SK-N-SH (cell line): Measurements from ENCODE around the gene EMP2. TPM values are rescaled to one million over a fixed set of nuclear protein-coding genes. Genes with fewer than 3 reads are reported as not detected.

ENCODE experiments used
- CTCF ChIA-PET: fragments of 300-600, 350-600 bp; formaldehyde crosslinking; extraction: SDS; loops from one replicate; lab custom pipeline; 2021; lab: Yijun Ruan, JAX
- POLR2A ChIA-PET: fragments of 350-600 bp; sonication (Branson Sonifier 250); formaldehyde crosslinking; extraction: SDS; loops from one replicate; lab custom pipeline; 2020; ENCODE audit warnings: antibody characterized with exemption, inconsistent platforms; lab: Yijun Ruan, JAX
- DNase-seq: peaks from one replicate; pipeline ENCODE4 v3.0.0; 2012
- H2AFZ ChIP-seq: fragments of 200-600 bp; sonication (generic); 2 replicates; pipeline ENCODE4 v1.8.1; 2016; ENCODE audit warnings: antibody characterized with exemption, mild to moderate bottlenecking, low read depth
- H3F3A ChIP-seq: fragments of 200-600 bp; sonication (generic); replicated peaks from 2 replicates; pipeline ENCODE3; 2016; ENCODE audit warnings: antibody characterized with exemption, mild to moderate bottlenecking; ENCODE audit not compliant: insufficient read depth
- H3K27ac ChIP-seq, 2 experiments: fragments of 200-500 bp in 1 of 2; fragments of 200-600 bp in 1 of 2; sonication (Bioruptor generic) in 1 of 2; sonication (generic), shearing (Covaris generic) in 1 of 2; 2 replicates each; pipeline versions ENCODE4 v1.5.1 to v1.6.1; 2014 to 2016; ENCODE audit warnings: low read depth in 2 of 2, inconsistent platforms in 1 of 2, low read length in 1 of 2, mild to moderate bottlenecking in 1 of 2, mixed read lengths in 1 of 2
- H3K27me3 ChIP-seq: fragments of 200-600 bp; sonication (generic), shearing (Covaris generic); 2 replicates; pipeline ENCODE4 v1.6.1; 2016; ENCODE audit warnings: mixed run types; ENCODE audit not compliant: insufficient read depth
- H3K36me3 ChIP-seq, 2 experiments: fragments of 200-500 bp in 1 of 2; fragments of 200-600 bp in 1 of 2; sonication (Bioruptor generic) in 1 of 2; sonication (generic) in 1 of 2; replicated peaks in 1 of 2; 2 replicates each; pipeline versions ENCODE3 to v1.5.1; 2014 to 2016; ENCODE audit warnings: low read length in 1 of 2, mild to moderate bottlenecking in 1 of 2; ENCODE audit not compliant: insufficient read depth in 2 of 2, control insufficient read depth in 1 of 2
- H3K4me1 ChIP-seq, 2 experiments: fragments of 200-500 bp in 1 of 2; fragments of 200-600 bp in 1 of 2; sonication (Bioruptor generic) in 1 of 2; sonication (generic), shearing (Covaris generic) in 1 of 2; 2 replicates each; pipeline versions ENCODE4 v1.5.1 to v1.6.1; 2014 to 2016; ENCODE audit warnings: low read depth in 1 of 2, low read length in 1 of 2, mixed run types in 1 of 2; ENCODE audit not compliant: insufficient read depth in 2 of 2, control insufficient read depth in 1 of 2
- H3K4me2 ChIP-seq: fragments of 200-600 bp; sonication (generic), shearing (Covaris generic); 2 replicates; pipeline ENCODE4 v1.6.1; 2017; ENCODE audit warnings: mixed run types
- H3K4me3 ChIP-seq, 2 experiments: fragments of 200-500 bp in 1 of 2; fragments of 200-600 bp in 1 of 2; sonication (Bioruptor generic) in 1 of 2; sonication (generic), shearing (Covaris generic) in 1 of 2; 2 replicates each; pipeline versions ENCODE4 v1.5.1 to v1.8.1; 2014 to 2016; ENCODE audit warnings: low read depth in 2 of 2, inconsistent platforms in 1 of 2, low read length in 1 of 2, mild to moderate bottlenecking in 1 of 2, mixed read lengths in 1 of 2, moderate library complexity in 1 of 2
- H3K79me2 ChIP-seq: fragments of 200-600 bp; sonication (generic); 2 replicates; pipeline ENCODE4 v1.8.1; 2017; ENCODE audit warnings: mild to moderate bottlenecking; ENCODE audit not compliant: insufficient read depth
- H3K9ac ChIP-seq: fragments of 200-600 bp; sonication (generic); 2 replicates; pipeline ENCODE4 v1.6.1; 2017; ENCODE audit warnings: mixed run types
- H3K9me2 ChIP-seq: fragments of 200-600 bp; sonication (generic); 2 replicates; pipeline ENCODE4 v1.6.1; 2017; ENCODE audit warnings: mixed run types
- H3K9me3 ChIP-seq: fragments of 200-600 bp; sonication (generic); 2 replicates; pipeline ENCODE4 v1.6.1; 2017; ENCODE audit warnings: mixed run types, mild to moderate bottlenecking, moderate library complexity
- H4K20me1 ChIP-seq: fragments of 200-600 bp; sonication (generic); 2 replicates; pipeline ENCODE4 v1.6.1; 2017; ENCODE audit warnings: mild to moderate bottlenecking, mixed run types; ENCODE audit not compliant: insufficient read depth
- ELF1 ChIP-seq: IDR thresholded peaks from 2 replicates; pipeline ENCODE4 v1.4.0; 2012
- EP300 ChIP-seq, 2 experiments: IDR thresholded peaks; 2 replicates each; pipeline versions ENCODE4 v1.4.0 to v1.6.1; 2012; ENCODE audit warnings: borderline replicate concordance in 1 of 2, low read depth in 1 of 2, low read length in 1 of 2
- EZH2phosphoT487 ChIP-seq: fragments of 200-600 bp; sonication (generic); IDR thresholded peaks from 2 replicates; pipeline ENCODE4 v1.6.1; 2017; ENCODE audit warnings: low read depth, mixed run types, mild to moderate bottlenecking, antibody characterized with exemption, moderate library complexity, borderline replicate concordance
- FOXM1 ChIP-seq: IDR thresholded peaks from 2 replicates; pipeline ENCODE4 v1.4.0; 2012; ENCODE audit warnings: low read depth, mild to moderate bottlenecking
- GABPA ChIP-seq: IDR thresholded peaks from 2 replicates; pipeline ENCODE4 v1.4.0; 2012; ENCODE audit warnings: low read depth, mild to moderate bottlenecking
- JUND ChIP-seq: IDR thresholded peaks from 2 replicates; pipeline ENCODE4 v1.4.0; 2012
- NRF1 ChIP-seq: IDR thresholded peaks from 2 replicates; pipeline ENCODE4 v1.6.1; 2012; ENCODE audit warnings: low read depth, mild to moderate bottlenecking, low read length
- POLR2AphosphoS5 ChIP-seq: IDR thresholded peaks from 2 replicates; pipeline ENCODE4 v1.6.1; 2012; ENCODE audit warnings: low read depth, low read length
- RAD21 ChIP-seq: IDR thresholded peaks from 2 replicates; pipeline ENCODE4 v1.6.1; 2012; ENCODE audit warnings: mild to moderate bottlenecking, low read length
- RCOR1 ChIP-seq: fragments of 150-350 bp; IDR thresholded peaks from 2 replicates; pipeline ENCODE4 v1.6.1; 2017; ENCODE audit warnings: antibody characterized with exemption, low read length
- RFX5 ChIP-seq: IDR thresholded peaks from 2 replicates; pipeline ENCODE4 v1.6.1; 2012; ENCODE audit warnings: mild to moderate bottlenecking, improper control_type of control experiment, low read length
- RXRA ChIP-seq: IDR thresholded peaks from 2 replicates; pipeline ENCODE4 v1.4.0; 2012; ENCODE audit warnings: low read depth, mild to moderate bottlenecking, borderline replicate concordance
- SMC3 ChIP-seq: IDR thresholded peaks from 2 replicates; pipeline ENCODE4 v1.6.1; 2012; ENCODE audit warnings: low read depth, low read length, improper control_type of control experiment
- TAF1 ChIP-seq: IDR thresholded peaks from 2 replicates; pipeline ENCODE4 v1.6.1; 2012; ENCODE audit warnings: low read depth, mild to moderate bottlenecking, low read length, moderate library complexity, borderline replicate concordance
- TEAD4 ChIP-seq: IDR thresholded peaks from 2 replicates; pipeline ENCODE4 v1.4.0; 2012; ENCODE audit warnings: mild to moderate bottlenecking, borderline replicate concordance; ENCODE audit not compliant: insufficient read depth
- WGBS: methylation state at CpG from one replicate; pipeline ENCODE4 v1.1.6; 2017; ENCODE audit warnings: low lambda C conversion rate; 5-methylcytosine and 5-hydroxymethylcytosine counted together
- polyA plus RNA-seq, 3 experiments: library from polyadenylated mRNA; depleted of rRNA; stranded (reverse); fragments of >200 nt; gene quantifications; 2 replicates each; pipeline ENCODE4 v1.2.3, GENCODE V29; 2012
- TF ChIP-seq, protein P1 (sequence below): IDR thresholded peaks from 2 replicates; pipeline ENCODE4 v1.6.1; 2012; ENCODE audit warnings: mild to moderate bottlenecking, low read depth, low read length, moderate library complexity
- TF ChIP-seq, protein P2 (sequence below): IDR thresholded peaks from 2 replicates; pipeline ENCODE4 v1.4.0; 2012; ENCODE audit warnings: low read depth
- TF ChIP-seq, protein P3 (sequence below): fragments of 200-600 bp; sonication (generic); IDR thresholded peaks from 2 replicates; pipeline ENCODE4 v1.6.1; 2017; ENCODE audit warnings: antibody characterized with exemption, mild to moderate bottlenecking, moderate library complexity

EMP2 gene
- polyA plus RNA-seq, 1 of the 3 experiments (the other 2 are of a cell fraction), result 4.3 TPM

DNA sequence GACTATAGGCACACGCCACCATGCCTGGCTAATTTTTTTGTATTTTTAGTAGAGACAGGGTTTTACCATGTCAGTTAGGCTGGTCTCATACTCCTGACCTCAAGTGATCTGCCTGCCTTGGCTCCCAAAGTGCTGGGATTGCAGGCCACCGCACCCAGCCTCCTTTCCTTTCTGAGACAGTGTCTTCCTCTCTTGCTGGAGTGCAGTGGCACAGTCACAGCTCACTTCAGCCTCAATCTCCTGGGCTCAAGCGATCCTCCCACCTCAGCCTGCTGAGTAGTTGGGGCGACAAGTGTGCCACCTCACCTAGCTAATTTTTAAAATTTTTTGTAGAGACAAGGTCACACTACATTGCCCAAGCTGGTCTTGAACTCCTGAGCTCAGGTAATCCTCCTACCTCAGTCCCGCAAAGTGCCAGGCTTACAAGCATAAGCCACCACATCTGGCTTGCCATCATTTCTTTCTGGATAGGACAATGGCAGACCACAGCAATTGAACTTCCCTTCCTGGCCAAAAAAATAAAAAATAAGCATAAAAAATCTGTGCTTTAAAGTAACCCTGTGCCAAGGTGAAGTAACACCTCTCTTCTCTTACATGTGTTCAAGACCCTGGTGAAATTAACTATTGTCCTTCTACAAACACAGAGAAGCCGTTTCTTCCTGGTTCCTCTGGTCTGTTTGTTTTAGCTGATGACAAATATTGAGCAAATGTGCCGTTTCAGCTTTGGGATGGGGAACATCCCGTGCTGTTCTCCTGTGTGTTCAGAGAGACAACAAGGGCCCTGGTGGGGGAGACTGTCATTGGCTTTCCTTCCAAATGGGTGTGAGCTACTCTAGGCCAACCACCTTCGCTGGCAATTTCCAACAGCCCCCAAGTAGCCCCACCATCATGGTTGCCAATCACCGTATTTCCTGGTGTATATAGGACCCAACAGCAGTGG is 60.2 kb downstream of the EMP2 start:
- Histone ChIP-seq H3K4me3 (no peak overlapping the region), H3K4me1 (no peaks in the 10 kb centered on the region), H3K9me2 (no peaks in the 10 kb centered on the region), H3K4me2 (no peak overlapping the region), H3K27me3 (no peaks in the 10 kb centered on the region), H3K9me3 (no peaks in the 10 kb centered on the region), H3F3A (no peaks in the 10 kb centered on the region), H2AFZ (no peak overlapping the region), H3K9ac (no peak overlapping the region)
- 63% methylated on average over 10 of the region's 10 CpGs for WGBS
- CTCF ChIA-PET, result interaction anchor here (1.1 to 16.7 kb wide), 4 partner anchors 20 to 398 kb away, joined by 3 to 305 read pairs (median 8); partner anchors contain the start of gene NUBP1
- no peak for DNase-seq
- no peak for TF ChIP-seq RCOR1
- TF ChIP-seq, protein P1, sequence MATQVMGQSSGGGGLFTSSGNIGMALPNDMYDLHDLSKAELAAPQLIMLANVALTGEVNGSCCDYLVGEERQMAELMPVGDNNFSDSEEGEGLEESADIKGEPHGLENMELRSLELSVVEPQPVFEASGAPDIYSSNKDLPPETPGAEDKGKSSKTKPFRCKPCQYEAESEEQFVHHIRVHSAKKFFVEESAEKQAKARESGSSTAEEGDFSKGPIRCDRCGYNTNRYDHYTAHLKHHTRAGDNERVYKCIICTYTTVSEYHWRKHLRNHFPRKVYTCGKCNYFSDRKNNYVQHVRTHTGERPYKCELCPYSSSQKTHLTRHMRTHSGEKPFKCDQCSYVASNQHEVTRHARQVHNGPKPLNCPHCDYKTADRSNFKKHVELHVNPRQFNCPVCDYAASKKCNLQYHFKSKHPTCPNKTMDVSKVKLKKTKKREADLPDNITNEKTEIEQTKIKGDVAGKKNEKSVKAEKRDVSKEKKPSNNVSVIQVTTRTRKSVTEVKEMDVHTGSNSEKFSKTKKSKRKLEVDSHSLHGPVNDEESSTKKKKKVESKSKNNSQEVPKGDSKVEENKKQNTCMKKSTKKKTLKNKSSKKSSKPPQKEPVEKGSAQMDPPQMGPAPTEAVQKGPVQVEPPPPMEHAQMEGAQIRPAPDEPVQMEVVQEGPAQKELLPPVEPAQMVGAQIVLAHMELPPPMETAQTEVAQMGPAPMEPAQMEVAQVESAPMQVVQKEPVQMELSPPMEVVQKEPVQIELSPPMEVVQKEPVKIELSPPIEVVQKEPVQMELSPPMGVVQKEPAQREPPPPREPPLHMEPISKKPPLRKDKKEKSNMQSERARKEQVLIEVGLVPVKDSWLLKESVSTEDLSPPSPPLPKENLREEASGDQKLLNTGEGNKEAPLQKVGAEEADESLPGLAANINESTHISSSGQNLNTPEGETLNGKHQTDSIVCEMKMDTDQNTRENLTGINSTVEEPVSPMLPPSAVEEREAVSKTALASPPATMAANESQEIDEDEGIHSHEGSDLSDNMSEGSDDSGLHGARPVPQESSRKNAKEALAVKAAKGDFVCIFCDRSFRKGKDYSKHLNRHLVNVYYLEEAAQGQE, result no peak
- TF ChIP-seq, protein P2, sequence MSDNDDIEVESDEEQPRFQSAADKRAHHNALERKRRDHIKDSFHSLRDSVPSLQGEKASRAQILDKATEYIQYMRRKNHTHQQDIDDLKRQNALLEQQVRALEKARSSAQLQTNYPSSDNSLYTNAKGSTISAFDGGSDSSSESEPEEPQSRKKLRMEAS, result no peak
- no peak for TF ChIP-seq TAF1
- TF ChIP-seq SMC3, result no peak
- no peak for TF ChIP-seq RFX5
- no peak for TF ChIP-seq NRF1
- no peak for TF ChIP-seq RAD21
- no peak for TF ChIP-seq JUND
- no peak for TF ChIP-seq RXRA
- TF ChIP-seq GABPA, result no peak
- TF ChIP-seq, protein P3, sequence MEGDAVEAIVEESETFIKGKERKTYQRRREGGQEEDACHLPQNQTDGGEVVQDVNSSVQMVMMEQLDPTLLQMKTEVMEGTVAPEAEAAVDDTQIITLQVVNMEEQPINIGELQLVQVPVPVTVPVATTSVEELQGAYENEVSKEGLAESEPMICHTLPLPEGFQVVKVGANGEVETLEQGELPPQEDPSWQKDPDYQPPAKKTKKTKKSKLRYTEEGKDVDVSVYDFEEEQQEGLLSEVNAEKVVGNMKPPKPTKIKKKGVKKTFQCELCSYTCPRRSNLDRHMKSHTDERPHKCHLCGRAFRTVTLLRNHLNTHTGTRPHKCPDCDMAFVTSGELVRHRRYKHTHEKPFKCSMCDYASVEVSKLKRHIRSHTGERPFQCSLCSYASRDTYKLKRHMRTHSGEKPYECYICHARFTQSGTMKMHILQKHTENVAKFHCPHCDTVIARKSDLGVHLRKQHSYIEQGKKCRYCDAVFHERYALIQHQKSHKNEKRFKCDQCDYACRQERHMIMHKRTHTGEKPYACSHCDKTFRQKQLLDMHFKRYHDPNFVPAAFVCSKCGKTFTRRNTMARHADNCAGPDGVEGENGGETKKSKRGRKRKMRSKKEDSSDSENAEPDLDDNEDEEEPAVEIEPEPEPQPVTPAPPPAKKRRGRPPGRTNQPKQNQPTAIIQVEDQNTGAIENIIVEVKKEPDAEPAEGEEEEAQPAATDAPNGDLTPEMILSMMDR, result no peak
- TF ChIP-seq POLR2AphosphoS5, result no peak
- TF ChIP-seq EP300 (IDR thresholded peaks at IDR 0.05; ENCODE audit: borderline replicate concordance in 1 of 2, low read depth in 1 of 2, low read length in 1 of 2), result no peak
- no peak for TF ChIP-seq FOXM1
- no peak for TF ChIP-seq TEAD4
- no peak for TF ChIP-seq ELF1
- TF ChIP-seq EZH2phosphoT487, result no peak
- TF ChIP-seq, all 33 proteins: peak for 0
- no peaks in the 10 kb centered on the region for H4K20me1 ChIP-seq
- no peaks in the 10 kb centered on the region for H3K79me2 ChIP-seq
- POLR2A ChIA-PET, result no interaction called here
- no peaks in the 10 kb centered on the region for H3K36me3 ChIP-seq
- H3K27ac ChIP-seq, result no peak overlapping the region
